Prostate gland (tissue), 2 donors: ENCODE measurements around the gene NPEPL1. TPM values are rescaled to one million over a fixed set of nuclear protein-coding genes. Genes with fewer than 3 reads are reported as not detected.
"Not testable (repeated sequence)": the region's sequence is repeated elsewhere in the genome, so short reads cannot be mapped to it uniquely, and the experiment has no call there.

ENCODE experiments used
- DNase-seq: peaks from one replicate; pipeline ENCODE4 v3.0.0-alpha.2; 2019; ENCODE audit warnings: low spot score
- H3K27ac ChIP-seq, 2 donors: fragments of 200-600 bp; sonication (generic); 2 replicates each; pipeline ENCODE4 v1.5.1; 2017 to 2019
- H3K27me3 ChIP-seq: fragments of 200-600 bp; sonication (generic); replicated peaks from 2 replicates; pipeline ENCODE4 v1.5.1; 2019; ENCODE audit not compliant: insufficient read depth
- H3K36me3 ChIP-seq, 2 donors: fragments of 200-600 bp; sonication (generic); 1 replicate in 1 of 2; 2 replicates in 1 of 2; pipeline versions ENCODE4 v1.5.1 to v1.8.1; 2017 to 2019
- H3K4me1 ChIP-seq: fragments of 200-600 bp; sonication (generic); replicated peaks from 2 replicates; pipeline ENCODE4 v1.5.1; 2019
- H3K4me3 ChIP-seq, 2 donors: fragments of 200-600 bp; sonication (generic); 2 replicates each; pipeline ENCODE4 v1.5.1; 2017 to 2019
- H3K9me3 ChIP-seq: fragments of 200-600 bp; sonication (generic); 2 replicates; pipeline ENCODE4 v1.5.1; 2017
- POLR2A ChIP-seq: fragments of 450-650 bp; IDR thresholded peaks from one replicate; pipeline ENCODE4 v1.6.1; 2016; ENCODE audit warnings: antibody characterized with exemption, mild to moderate bottlenecking
- POLR2AphosphoS5 ChIP-seq: sonication (generic); formaldehyde crosslinking; IDR thresholded peaks from one replicate; pipeline ENCODE4 v1.6.1; 2017; ENCODE audit warnings: antibody characterized with exemption
- WGBS: methylation state at CpG from one replicate; pipeline ENCODE4 v1.1.5; 2018; 5-methylcytosine and 5-hydroxymethylcytosine counted together
- intact Hi-C: fragments of 100-400 bp; cut with DNase I; formaldehyde crosslinking; loops from one replicate; pipeline ENCODE4 v1.14.2; 2022
- total RNA-seq, 2 donors: library from RNA; depleted of rRNA; stranded (reverse); fragments of >200 nt; gene quantifications; one replicate each; pipeline ENCODE4 v1.1.0, GENCODE V29; 2016
- TF ChIP-seq, protein P1 (sequence below), 4 experiments: fragments of 200-600 bp in 2 of 4; fragments of 450-650 bp in 2 of 4; sonication (generic) in 2 of 4; IDR thresholded peaks; 1 replicate in 3 of 4; 2 replicates in 1 of 4; pipeline ENCODE4 v1.5.1; 2016 to 2019; ENCODE audit warnings: antibody characterized with exemption in 4 of 4, mild to moderate bottlenecking in 2 of 4, moderate library complexity in 2 of 4

The NPEPL1 gene
- total RNA-seq, 2 donors from 2014 or later = 25.7 to 63.1 TPM

- no peak for DNase-seq
- TF ChIP-seq, protein P1, sequence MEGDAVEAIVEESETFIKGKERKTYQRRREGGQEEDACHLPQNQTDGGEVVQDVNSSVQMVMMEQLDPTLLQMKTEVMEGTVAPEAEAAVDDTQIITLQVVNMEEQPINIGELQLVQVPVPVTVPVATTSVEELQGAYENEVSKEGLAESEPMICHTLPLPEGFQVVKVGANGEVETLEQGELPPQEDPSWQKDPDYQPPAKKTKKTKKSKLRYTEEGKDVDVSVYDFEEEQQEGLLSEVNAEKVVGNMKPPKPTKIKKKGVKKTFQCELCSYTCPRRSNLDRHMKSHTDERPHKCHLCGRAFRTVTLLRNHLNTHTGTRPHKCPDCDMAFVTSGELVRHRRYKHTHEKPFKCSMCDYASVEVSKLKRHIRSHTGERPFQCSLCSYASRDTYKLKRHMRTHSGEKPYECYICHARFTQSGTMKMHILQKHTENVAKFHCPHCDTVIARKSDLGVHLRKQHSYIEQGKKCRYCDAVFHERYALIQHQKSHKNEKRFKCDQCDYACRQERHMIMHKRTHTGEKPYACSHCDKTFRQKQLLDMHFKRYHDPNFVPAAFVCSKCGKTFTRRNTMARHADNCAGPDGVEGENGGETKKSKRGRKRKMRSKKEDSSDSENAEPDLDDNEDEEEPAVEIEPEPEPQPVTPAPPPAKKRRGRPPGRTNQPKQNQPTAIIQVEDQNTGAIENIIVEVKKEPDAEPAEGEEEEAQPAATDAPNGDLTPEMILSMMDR (IDR thresholded peaks at IDR 0.05) = no peak
- TF ChIP-seq POLR2AphosphoS5 (no peak), POLR2A (no peak)
- Histone ChIP-seq H3K27ac (no peak overlapping the region), H3K36me3 (no peaks in the 10 kb centered on the region), H3K27me3 (no peaks in the 10 kb centered on the region), H3K9me3 (no peaks in the 10 kb centered on the region), H3K4me3 (no peak overlapping the region), H3K4me1 (no peaks in the 10 kb centered on the region)
- WGBS = 92% methylated on average over 14 of the region's 14 CpGs
- intact Hi-C loops = no loop called here
Measured at GRCh38 chr20:58720890-58721289, 28.3 kb downstream of the NPEPL1 start.

GRCh38 chr20:58721951-58722778 lies 29.6 kb downstream of the NPEPL1 start:
- no peak overlapping the region for H3K4me3 ChIP-seq
- H3K27me3 ChIP-seq = no peaks in the 10 kb centered on the region
- intact Hi-C loops = no loop called here
- H3K4me1 ChIP-seq = no peaks in the 10 kb centered on the region
- H3K36me3 ChIP-seq = no peaks in the 10 kb centered on the region
- 64% methylated on average over 22 of the region's 22 CpGs for WGBS
- TF ChIP-seq, protein P1 (IDR thresholded peaks at IDR 0.05) = no peak
- no peak for TF ChIP-seq POLR2A
- no peak for TF ChIP-seq POLR2AphosphoS5
- DNase-seq = no peak
- H3K9me3 ChIP-seq = no peaks in the 10 kb centered on the region
- H3K27ac ChIP-seq = no peak overlapping the region

DNA sequence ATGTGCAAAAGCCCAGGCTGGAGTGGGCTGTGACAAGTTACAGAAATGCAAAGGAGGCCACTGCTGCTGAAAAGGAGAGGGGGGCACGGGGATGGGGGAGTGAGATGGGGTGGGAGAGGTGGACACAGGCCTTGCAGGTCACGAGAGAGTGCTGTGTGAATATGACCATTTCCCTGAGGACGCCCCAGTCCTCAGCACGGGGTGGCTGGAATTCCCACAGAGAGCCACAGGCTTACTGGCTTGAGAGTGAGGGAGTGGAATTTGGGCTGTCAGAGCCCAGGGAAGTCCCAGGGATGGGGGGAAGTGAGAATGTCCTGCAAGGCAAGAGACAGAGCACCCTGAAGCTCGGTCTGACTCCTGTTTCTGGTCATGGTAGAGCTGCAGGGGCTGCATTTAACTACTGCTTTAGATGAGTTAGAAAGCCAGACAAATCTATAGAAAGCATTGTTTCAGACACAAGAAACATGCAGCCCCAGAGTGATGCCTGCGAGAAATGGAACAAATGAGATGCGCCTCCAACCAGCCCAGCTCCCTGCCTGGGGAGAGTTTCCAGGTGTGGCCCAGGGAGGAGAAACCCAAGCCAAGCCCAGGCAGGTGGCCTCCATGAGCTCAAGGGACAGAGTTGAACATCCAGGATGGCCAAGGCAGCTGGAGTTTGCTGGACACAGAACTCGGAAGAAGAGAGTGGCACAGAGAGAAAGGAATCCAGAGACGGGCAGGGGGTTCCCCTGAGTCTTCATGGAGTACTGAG lies 30.5 kb downstream of the NPEPL1 start:
- TF ChIP-seq POLR2AphosphoS5 (no peak), POLR2A (no peak)
- TF ChIP-seq, protein P1 (IDR thresholded peaks at IDR 0.05) = no peak
- WGBS = 82% methylated on average over 9 of the region's 9 CpGs
- H3K36me3 ChIP-seq = no peaks in the 10 kb centered on the region
- H3K9me3 ChIP-seq = no peaks in the 10 kb centered on the region
- H3K27ac ChIP-seq = no peak overlapping the region
- H3K4me3 ChIP-seq = no peak overlapping the region
- DNase-seq = no peak
- intact Hi-C loops = no loop called here
- H3K4me1 ChIP-seq = no peaks in the 10 kb centered on the region
- H3K27me3 ChIP-seq = no peaks in the 10 kb centered on the region

DNA sequence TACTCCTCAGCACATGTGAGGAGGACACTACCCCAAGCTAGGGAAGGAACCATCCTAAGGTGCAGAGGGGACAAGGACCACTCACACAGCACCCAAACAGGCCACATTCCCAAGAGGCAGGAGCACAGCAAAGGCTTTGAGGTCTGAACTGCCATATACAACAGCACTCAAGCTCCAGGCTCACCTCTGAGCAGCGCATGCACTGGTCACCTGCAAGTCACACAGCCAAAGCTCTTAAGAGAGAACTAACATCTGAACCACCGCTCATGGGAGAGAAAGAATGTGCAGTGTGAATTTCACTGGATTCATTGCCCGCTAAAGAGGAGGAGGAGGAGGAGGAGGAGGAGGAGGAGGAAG lies 31.0 kb downstream of the NPEPL1 start:
- DNase-seq = no peak
- WGBS = 74% methylated on average over 3 of the region's 3 CpGs
- no peaks in the 10 kb centered on the region for H3K27me3 ChIP-seq
- no peak overlapping the region for H3K27ac ChIP-seq
- TF ChIP-seq POLR2AphosphoS5 = no peak
- no peak for TF ChIP-seq POLR2A
- intact Hi-C loops = no loop called here
- H3K9me3 ChIP-seq = no peaks in the 10 kb centered on the region
- no peak overlapping the region for H3K4me3 ChIP-seq
- H3K36me3 ChIP-seq = no peaks in the 10 kb centered on the region
- no peaks in the 10 kb centered on the region for H3K4me1 ChIP-seq

- H3K27ac ChIP-seq, DNase-seq, H3K36me3 ChIP-seq, H3K27me3 ChIP-seq, H3K4me1 ChIP-seq, H3K4me3 ChIP-seq, intact Hi-C loops, H3K9me3 ChIP-seq: not testable (repeated sequence)
- 70% methylated on average over 2 of the region's 2 CpGs for WGBS
Measured at GRCh38 chr20:58726156-58726555, 33.6 kb downstream of the NPEPL1 start.

DNA sequence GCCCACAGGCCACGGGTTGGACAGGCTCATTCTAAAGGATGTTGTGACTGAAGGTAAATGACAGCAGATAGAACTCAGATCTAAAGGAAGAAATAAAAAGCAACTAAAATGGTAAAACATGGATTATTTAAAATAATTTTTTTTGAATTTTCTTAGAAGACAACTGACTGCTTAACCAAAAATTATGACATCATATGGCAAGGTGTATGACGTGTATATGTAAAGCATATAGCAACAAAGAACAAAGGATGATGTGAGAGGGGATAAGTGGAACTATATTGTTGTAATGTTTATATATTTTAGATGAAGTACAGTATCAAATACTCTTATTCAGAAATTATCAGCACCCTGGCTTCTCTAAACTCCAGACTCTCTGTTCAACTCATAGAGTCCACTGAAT lies 38.6 kb downstream of the NPEPL1 start:
- no peak for DNase-seq
- intact Hi-C loops = no loop called here
- 95% methylated on average over 2 of the region's 2 CpGs for WGBS

More for the DNA sequence above, 38.6 kb downstream of the NPEPL1 start:
- no peaks in the 10 kb centered on the region for H3K36me3 ChIP-seq
- no peaks in the 10 kb centered on the region for H3K4me1 ChIP-seq
- H3K4me3 ChIP-seq = no peak overlapping the region
- no peaks in the 10 kb centered on the region for H3K27me3 ChIP-seq
- no peak overlapping the region for H3K27ac ChIP-seq
- H3K9me3 ChIP-seq = no peaks in the 10 kb centered on the region
- TF ChIP-seq, protein P1 (IDR thresholded peaks at IDR 0.05) = no peak
- TF ChIP-seq POLR2A = no peak
